Stimulated activated CD8-positive, alpha-beta memory T cell treated with anti-CD3 and anti-CD28 coated beads, Interleukin-2, amount 100 ng/mL, for 1 hour (primary cell): ENCODE data around the gene COMMD4.
"Not testable (repeated sequence)": the region's sequence is repeated elsewhere in the genome, so short reads cannot be mapped to it uniquely, and the experiment has no call there.

Experiments used
- DNase-seq, 2 donors: peaks; one replicate each; pipeline ENCODE4 v3.0.0-alpha.2; 2020; ENCODE audit warnings: low read depth in 2 of 2

The COMMD4 gene

DNA sequence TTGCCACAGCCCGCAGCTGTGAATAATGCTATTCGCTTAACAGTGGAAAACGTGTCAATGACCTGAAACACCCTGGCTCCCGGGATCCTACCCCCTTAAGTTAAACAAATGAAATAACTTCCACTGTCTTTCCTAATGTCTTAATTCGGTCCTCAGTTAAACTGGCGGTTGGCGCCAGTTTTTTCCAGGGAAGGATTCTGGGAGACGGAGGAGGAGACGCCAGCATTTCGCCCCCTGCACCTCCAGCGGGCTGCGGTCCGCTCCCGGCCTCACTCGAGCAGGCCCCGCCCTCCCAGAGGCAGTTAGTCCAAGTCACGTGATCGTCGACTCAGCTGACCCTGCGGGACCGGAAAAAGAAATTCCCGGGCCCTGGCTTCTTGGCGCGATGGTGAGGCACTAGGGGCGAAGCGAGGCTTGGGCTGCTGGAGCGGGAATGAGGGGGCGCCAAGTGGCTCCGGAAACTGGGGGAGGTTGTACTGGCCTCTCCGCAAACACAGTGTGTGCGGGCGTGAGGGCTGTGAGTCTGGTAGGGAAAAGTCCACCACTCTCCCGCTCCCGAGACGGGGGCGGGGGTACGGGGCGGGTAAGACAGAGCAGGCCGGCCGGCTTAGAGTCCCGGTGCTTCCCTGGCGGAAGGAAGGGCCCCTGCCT is at the start of gene COMMD4:
TSS of gene COMMD4 (plus strand) at position 359 of the 651 bp plus-strand sequence. CDS start at position 386, 27 bp downstream.
- DNase-seq = peak; percentile 33 to 50

DNA sequence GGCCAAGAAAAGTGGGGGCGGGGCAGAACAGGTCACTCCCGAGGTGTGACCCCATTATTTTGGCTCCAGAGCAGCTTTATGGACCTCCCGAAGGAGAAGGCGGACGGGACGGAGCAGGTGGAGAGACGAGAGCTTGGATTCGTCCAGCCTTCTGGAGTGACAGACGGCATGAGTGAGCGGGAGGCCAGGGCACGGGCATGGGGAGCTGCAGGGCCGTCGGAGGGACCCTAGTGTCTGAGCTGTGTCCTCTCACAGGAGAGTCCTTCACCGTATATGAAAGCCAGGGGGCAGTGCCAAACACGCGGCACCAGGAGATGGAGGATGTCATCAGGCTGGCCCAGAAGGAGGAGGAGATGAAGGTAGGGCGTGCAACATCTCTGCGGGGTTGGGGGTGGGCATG is 42.2 kb upstream of the COMMD4 start:
- DNase-seq = not testable (repeated sequence)

DNA sequence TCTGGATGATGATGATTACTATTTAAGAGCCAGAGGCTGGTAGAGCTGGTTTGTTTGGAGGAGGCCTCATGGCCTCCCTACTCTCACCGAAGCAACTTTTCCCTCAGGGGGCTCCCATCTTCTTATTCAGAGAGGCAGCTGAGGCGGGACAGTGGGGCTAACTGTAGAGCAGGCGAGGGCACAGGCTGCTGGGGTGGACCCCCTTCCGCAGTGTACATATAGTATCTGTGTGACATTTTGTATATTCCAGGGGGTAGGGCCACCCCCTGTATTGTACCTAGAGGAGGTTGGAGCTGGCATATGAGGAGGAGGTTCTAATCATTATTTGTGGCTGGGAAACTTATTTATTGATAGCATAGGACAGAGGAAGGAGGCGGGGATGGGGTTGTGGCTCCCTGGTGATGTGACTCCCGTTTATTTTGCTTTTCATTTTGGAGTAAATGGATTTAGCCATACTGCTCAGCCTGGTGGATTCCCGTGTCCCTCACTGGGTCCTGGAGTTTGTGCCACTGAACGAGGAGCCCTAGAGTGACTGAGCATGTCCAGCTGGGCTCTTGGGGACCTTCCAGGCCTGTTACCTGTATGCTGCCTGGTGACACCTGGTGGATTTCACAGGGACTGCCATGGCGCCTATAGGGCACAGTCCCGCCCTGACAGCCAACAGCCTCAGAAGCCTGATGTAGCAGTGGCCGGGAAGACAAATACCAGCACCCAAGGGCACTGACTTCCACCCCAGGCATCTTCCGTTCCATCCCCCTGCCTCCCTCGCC is 37.1 kb upstream of the COMMD4 start:
- not testable (repeated sequence) for DNase-seq

DNA sequence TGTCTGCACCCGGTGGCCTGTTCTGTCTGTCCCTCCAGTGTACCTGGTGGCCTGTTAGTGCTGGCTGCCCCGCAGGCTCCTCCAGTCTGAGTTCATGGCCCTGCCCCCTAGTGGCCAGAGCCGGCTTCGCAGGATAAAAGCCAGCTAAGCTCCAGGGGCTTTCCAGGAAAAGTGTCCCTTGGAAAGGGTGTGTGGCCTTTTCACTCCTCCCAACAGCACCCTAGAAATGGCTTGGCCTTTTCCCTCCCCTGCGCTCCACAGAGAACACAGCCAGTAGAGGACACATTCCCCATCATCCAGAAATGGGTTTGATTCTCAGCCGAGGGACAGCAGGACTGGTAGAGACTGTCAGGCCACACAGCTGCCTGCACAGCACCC is 36.6 kb upstream of the COMMD4 start:
- peak; percentile 21 to 30 for DNase-seq

DNA sequence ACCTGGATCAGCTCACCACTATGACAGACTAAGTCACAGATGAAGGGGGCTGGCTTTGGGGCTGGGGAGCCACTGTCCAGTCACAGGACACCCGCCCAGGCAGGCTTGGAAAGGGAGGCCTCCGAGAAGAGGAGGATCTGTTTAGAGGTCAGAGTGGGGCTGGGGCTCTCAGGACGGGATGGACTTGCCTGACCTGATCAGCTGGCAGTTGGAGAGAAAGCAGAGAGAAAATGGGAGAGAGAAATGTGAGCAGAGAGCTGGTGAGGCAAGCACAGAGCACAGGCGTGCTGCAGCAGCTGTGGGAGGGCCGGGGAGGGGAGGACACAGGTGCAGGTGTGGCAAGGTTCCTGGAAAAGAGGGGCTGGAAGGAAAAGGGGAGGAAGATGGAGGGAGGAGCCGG is 35.8 kb upstream of the COMMD4 start:
- not testable (repeated sequence) for DNase-seq

DNA sequence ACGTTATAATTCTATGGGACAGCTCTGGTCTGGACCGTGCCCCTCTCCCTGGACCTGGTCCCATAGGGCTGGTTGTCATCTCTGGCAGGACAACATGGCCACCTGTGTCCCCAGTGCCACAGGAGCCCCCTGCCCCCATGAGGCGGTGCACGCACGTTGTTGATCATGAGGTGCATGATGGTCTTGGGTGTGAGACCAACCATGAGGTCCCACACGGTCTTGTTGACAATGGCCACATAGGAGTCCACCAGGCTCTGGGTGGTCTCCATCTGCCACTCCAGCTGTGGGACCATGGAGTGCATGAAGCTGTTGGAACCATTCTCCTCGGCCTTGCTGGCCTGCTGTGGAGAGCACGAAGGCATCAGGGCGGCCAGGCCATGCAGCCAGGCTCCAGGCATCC is 33.5 kb upstream of the COMMD4 start:
- no peak for DNase-seq

DNA sequence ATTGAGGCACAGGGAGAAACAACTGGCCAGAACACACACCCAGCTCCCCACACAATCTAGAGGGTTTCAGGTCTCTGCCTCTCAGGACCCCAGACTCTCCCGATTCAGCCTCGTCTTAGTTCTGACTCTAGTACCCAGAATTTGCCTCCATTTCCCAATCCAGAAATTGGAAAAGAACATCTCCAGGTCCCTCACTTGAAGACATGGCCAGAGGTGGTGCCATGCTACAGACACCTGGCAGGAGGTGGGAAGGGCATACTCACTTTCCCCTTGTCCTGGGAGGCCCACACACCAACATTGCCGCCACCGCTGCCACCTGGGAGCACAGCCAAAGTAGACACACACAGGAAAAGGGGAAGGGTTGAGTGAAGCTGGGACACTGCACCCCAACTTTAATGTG is 33.1 kb upstream of the COMMD4 start:
- DNase-seq = not testable (repeated sequence)

DNA sequence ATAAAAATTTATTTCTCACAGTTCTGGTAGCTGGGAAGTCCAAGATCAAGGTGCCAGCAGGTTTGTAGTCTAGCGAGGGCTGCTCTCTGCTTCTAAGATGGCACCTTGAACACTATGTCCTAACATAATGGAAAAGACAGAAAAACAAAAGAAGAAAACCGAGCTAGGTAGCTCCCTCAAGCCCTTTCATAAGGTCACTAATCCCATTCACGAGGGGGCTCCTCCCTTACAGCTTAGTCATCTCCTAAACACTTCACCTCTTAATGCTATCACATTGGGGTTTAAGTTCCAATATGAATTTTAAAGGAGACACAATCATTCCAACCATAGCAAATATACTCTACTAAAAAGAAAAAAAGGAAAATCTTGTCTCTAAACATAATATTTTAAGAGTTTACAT is 29.7 kb upstream of the COMMD4 start:
- no peak for DNase-seq

DNA sequence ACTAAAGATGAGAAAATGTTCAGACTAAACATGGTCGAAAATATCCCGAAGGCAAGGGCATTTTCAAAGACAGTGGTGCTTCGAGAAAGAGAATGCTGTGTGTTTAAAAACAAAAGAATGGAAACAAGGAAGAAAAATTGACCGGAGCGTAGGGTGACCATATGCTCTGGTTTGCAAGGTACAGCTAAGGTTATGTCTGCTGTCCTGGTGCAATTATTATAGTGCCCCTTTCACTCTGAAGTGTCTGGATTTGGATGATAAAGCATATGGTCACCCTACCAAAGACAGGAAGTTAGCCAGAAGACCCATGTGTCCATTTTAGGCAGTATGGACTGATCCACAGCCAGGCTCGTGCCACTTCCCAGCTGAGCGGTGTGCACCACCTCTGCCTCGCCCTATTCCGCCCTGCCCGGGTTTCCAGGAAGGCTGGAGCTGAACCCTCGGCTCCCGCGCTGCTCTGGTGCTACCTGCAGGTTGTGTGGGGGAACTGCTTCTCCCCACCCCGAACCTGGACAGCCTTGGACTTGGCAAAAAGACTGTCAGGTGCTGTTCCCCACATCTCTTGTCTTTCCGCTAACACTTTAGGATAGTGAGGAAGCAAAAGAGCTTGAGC is 28.0 kb upstream of the COMMD4 start:
- no peak for DNase-seq

DNA sequence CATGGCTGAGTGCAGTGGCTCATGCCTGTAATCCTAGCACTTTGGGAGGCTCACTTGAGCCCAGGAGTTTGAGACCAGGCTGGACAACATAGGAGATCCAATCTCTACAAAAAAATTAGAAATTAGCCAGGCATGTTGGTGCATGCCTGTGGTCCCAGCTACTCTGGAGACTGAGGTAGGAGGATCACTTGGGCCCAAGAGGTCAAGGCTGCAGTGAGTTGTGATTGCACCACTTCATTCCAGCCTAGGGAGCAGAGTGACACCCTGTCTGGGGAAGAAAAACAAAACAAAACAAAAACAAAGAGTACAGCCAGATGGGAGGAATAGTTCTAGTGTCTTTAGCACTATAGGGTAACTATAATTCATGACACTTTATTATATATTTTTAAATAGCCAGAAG is 26.2 kb upstream of the COMMD4 start:
- DNase-seq = no peak

DNA sequence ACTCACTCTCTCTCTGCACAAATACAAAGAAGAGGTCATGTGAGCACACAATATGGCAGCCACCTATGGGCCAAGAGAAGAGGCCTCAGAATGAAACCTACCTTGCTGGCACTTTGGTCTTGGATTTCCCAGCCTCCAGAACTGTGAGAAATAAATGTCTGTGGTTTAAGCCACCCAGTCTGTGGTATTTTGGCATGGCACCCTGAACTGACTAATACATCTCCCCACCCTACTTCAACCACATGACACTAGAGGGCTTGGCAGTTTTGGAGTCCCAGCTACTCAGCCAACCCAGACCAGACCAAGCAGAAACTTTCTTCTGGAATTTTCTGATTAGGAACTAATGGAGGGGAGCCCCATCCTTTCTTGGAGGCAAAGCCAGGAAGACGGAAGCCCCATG is 23.3 kb upstream of the COMMD4 start:
- DNase-seq = not testable (repeated sequence)

DNA sequence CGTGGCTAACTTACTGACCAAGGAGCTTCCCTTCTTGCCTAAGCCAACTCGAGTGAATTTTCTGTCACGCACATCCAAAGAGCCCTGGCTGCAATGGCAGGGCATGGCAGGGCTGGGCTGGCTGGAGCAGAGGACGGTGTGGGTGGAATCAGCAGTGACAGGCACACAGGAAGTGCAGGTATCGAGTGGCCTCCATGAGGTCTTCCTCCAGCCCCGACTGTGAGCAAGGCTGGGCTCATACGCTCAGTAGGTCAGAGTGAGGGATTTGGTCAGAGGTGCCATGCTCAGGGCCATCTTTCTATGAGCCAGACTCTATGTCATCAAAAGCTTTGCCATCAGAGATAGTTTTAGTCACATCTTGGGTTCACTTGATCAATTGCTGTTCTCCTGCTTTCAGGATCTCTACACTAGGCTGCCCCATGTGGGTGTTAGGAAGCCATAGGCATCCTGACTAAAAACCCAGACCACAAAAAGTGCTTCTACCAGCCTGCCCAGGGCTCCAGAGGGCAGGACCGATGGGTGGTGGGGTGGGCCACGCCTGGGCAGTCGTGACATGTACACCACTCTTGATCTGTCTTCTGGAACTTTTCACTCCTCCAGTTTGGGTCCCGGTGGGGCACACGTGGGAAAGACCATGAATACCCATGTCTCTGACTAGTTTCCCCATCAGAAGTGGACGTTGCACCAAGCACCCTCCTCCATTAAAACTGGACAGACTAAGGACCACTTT is 22.6 kb upstream of the COMMD4 start:
- DNase-seq = no peak

DNA sequence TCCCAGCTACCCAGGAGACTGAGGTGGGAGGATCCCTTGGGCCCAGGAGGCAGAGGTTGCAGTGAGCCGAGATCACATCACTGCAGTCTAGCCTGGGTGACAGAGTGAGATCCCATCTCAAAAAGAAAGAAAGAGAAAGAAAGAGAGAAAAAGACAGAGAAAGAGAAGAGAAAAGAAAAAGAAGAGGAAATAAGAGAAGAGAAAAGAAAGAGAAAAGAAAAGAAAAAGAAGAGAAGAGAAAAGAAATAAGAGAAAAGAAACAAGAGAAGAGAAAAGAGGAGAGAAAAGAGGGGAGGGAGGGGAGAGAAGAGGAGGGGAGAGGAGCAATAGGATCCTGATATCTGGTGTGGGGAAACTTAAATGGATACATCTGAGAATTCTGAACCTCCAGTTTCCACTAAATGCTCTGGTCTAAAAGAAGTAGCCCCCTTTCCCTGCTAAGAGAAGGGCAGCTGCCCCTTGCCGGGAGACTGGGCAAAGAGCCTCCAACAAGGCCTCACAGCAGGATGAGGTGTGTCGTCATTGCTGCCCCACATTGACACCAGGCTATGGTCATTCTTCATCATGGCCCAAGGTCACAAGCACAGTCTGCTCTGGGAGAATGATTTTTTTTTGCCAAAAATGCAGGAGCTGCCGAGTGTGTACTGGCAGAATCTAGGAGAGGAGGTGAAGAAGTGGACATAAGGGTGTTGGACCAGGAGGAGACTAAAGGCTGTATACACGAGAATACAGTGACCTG is 21.1 kb upstream of the COMMD4 start:
- DNase-seq = no peak

DNA sequence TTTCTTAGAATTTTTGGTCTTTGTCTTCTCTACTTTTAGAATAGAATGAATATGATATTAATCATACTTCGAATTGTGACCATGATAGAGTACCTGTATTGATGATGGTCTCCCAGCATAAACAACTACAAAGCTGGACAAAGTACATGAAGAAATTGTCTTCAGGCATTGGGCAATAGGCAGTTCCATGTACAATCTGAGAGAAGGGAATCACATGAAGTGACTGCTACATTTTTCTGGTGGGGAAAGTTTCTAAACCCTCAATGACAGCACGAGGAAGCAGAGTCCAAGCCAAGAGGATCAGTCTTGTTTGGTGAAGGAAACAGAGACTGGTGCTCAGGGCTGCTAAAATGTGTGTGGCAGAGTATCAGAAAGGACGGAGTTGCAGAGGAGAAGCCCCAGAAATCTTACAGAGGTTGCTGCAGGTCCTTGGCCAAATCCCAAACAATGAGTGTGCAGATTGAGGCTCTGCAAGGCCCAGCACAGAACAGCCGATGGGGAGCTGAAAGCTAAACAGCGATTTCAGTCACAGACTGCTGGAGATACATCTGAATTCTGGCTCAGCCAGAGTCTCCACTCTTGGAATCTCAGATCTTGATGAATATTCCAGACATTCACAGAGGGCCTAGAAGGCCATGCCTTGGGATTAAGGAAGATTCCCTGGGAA is 16.5 kb upstream of the COMMD4 start:
- not testable (repeated sequence) for DNase-seq

DNA sequence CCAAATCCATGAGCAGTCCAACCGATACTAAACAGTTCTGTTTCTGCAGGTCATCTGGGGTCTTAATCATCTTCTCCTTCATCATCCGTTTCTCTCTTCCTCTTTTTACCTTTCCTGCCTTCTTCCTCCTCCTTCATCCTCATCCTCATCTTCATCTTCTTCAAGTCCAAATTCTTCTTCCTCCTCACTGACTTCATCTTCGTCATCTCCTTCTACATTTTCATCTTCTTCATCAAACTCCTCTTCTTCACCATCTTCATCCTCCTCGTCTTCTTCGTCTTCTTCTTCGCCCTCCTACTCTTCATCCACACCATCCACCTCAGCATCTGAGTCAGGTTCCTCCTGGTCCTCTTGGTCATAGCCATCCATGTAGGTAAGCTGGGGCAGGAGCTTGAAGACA is 14.2 kb upstream of the COMMD4 start:
- DNase-seq = no peak

DNA sequence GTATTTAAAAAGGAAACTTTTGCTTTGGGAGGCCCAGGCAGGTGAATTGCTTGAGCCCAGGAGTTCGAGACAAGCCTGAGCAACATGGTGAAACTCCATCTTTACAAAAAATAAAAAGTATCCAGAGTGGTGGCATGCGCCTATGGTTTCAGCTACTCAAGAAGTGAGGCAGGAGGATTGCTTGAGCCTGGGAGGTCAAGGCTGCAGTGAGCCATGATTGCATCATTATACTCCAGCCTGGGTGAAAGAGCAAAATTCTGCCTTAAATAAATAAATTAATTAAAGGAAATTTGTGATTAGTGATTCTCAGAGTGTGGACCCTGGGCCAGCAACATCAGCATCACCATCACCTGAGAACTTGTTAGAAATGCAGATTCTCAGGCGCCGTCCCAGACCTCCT is 9.9 kb upstream of the COMMD4 start:
- no peak for DNase-seq

DNA sequence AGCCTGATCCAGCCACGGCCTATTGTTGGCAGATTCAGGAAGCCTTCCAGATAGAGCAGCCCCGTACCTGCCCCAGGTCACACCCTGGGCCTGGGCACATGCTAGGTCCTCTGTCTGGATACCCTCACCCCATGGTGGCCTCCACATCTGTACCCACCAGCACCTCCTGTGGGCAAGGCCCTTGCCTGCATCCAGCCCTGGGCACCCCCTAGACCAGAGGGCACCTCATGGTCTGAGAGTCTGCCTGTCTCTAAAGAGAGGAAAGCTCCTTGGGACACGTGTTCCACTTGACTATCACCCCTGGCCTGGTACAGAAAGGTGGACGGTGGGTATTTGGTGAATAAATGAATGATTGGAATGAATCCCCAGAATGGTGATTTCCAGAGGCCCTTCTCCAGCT is 8.9 kb upstream of the COMMD4 start:
- no peak for DNase-seq

DNA sequence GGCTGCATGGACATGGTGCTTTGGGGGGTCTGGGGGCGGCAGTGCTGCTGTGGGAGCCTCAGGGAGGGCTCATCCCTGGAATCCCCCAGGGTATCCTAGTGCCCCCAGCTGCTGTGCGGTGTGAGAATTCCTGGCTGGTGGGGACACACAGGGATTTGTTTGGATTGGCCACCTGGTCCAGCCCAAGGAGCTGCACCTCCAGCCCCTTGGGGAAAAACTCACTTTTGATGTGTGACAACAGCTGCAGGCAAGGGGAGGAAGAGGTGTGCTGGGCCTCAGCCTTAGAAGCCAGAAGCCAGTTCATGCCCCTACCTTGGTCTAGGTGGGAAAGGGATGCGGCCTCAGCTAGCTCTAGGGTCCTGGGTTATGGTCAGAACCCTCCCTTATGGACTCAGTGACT is 8.4 kb upstream of the COMMD4 start:
- DNase-seq = no peak

DNA sequence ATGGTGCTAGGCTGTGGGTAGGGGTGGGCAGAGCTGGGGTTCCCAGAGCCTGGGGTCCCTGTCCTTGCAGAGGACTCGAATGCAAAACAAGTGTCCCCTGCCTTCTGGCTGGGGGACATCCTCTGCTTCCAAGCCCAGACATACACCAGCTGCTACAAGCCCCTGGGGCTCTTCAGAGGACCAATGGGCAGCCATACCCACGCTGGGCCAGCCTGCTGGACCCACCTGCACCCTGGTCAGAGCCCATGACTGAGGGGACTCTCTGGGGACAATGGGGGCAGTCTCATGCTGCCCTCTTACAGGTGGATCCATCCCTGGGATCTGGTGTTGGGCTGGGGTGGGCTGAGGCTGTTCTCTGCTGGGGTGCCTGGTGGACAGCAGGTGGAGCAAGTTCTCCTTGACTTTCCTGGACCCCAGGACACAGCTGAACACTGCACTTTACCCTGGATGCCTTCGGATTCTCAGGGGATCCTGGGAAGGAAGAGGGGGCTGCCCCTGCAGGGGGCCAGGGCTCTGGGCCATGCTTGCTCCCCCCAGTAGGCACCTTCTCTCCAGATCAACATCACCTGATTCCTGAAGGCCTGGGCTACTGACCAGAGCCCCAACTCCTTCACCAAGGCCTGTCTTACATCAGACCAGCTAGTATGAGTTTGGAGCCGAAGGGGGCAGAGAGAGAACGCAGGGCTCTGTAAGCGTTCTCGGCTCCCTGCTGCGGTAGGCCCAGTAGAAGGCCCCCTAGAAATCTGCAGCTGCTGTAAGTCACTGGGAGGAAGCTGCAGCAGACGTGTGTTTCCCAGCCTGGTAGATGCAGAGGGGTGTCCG is 7.2 kb upstream of the COMMD4 start:
- no peak for DNase-seq

DNA sequence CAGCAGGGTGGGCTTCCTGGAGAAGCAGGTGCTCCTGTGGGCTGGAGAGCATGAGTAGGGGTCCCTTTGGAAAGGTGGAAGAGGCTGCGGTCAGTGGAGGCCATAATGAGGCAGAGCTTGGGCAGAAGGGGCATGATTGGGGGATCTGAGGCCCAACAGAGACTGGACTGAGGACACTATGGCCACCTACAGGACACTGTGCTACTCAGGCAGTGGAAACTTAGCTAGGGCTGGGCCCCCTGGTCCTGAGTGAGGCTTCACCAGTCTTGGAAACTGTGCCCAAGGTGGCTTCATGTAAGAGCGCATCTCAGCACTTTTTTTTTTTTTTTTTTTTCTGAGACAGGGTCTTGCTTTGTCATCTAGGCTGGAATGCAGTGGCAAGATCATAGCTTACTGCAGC is 6.3 kb upstream of the COMMD4 start:
- no peak for DNase-seq
